NCI-H345 treated with DMSO at 0.1 percent for 48 hours (cell line): ENCODE data around the gene NEK4.
"Not testable (repeated sequence)": the region's sequence is repeated elsewhere in the genome, so short reads cannot be mapped to it uniquely, and the experiment has no call there.

Experiments
- DNase-seq: peaks from one replicate; lab custom pipeline; 2025; ENCODE audit not compliant: unreplicated experiment; lab: John Stamatoyannopoulos, UW

The NEK4 gene

GRCh38 chr3:52678265-52679198 lies 92.2 kb downstream of the NEK4 start:
- DNase-seq = no peak

- DNase-seq = not testable (repeated sequence)
These were observed 94.5 kb downstream of the NEK4 start for GRCh38 chr3:52676201-52676600.

- DNase-seq = no peak
These were observed 99.1 kb downstream of the NEK4 start for GRCh38 chr3:52671676-52672075.

- no peak for DNase-seq
These were observed 99.9 kb downstream of the NEK4 start for GRCh38 chr3:52670621-52671521.

GRCh38 chr3:52663098-52663497 lies 107.6 kb downstream of the NEK4 start:
- no peak for DNase-seq

GRCh38 chr3:52660046-52660445 lies 110.7 kb downstream of the NEK4 start:
- no peak for DNase-seq
